Common myeloid progenitor, CD34-positive (primary cell): ENCODE results near the gene XPOT.
A peak's percentile ranks its signal among the peaks of the same experiment; 100 is the strongest.

ENCODE experiments used
- CTCF ChIA-PET: fragments of 350-600 bp; sonication (Branson Sonifier 250); formaldehyde crosslinking; loops from one replicate; lab custom pipeline; 2021; ENCODE audit warnings: antibody characterized with exemption; lab: Charles Lee
- POLR2A ChIA-PET: fragments of 350-600 bp; sonication (Branson Sonifier 250); formaldehyde crosslinking; loops from one replicate; lab custom pipeline; 2021; ENCODE audit warnings: antibody characterized with exemption; lab: Charles Lee
- DNase-seq, 3 donors: peaks; one replicate each; pipeline versions ENCODE4 v3.0.0 to v3.0.0-alpha.2; 2013
- H3K27ac ChIP-seq, 2 experiments: 1 replicate in 1 of 2; 2 replicates in 1 of 2; pipeline ENCODE4 v1.7.0; 2013; ENCODE audit warnings: inconsistent platforms in 2 of 2, low read length in 2 of 2, mild to moderate bottlenecking in 2 of 2, low read depth in 1 of 2, moderate library complexity in 1 of 2; ENCODE audit not compliant: severe bottlenecking in 2 of 2, insufficient read depth in 1 of 2, poor library complexity in 1 of 2
- H3K27me3 ChIP-seq, 5 experiments: replicated peaks in 2 of 5; 1 replicate in 3 of 5; 2 replicates in 2 of 5; pipeline versions ENCODE4 v1.6.1 to v1.7.0; 2013; ENCODE audit warnings: low read length in 4 of 5, mild to moderate bottlenecking in 2 of 5, moderate library complexity in 2 of 5, inconsistent platforms in 1 of 5; ENCODE audit not compliant: insufficient read depth in 5 of 5, control insufficient read depth in 4 of 5
- H3K36me3 ChIP-seq, 4 experiments: 1 replicate in 2 of 4; 2 replicates in 2 of 4; pipeline versions ENCODE4 v1.6.1 to v1.7.0; 2013; ENCODE audit warnings: low read length in 3 of 4, control low read depth in 1 of 4, mild to moderate bottlenecking in 1 of 4; ENCODE audit not compliant: control insufficient read depth in 4 of 4, insufficient read depth in 4 of 4
- H3K4me1 ChIP-seq, 4 experiments: 1 replicate in 3 of 4; 2 replicates in 1 of 4; pipeline versions ENCODE4 v1.6.1 to v1.7.1; 2013; ENCODE audit warnings: low read length in 3 of 4, mild to moderate bottlenecking in 3 of 4, control low read depth in 1 of 4, inconsistent platforms in 1 of 4, moderate library complexity in 1 of 4; ENCODE audit not compliant: control insufficient read depth in 4 of 4, insufficient read depth in 4 of 4; ENCODE audit errors: control extremely low read depth in 1 of 4
- H3K4me3 ChIP-seq, 7 experiments: 1 replicate in 4 of 7; 2 replicates in 3 of 7; pipeline versions ENCODE4 v1.5.1 to v1.7.0; 2013; ENCODE audit warnings: mild to moderate bottlenecking in 7 of 7, low read length in 6 of 7, moderate library complexity in 6 of 7, inconsistent platforms in 2 of 7, low read depth in 2 of 7, control low read depth in 1 of 7; ENCODE audit not compliant: insufficient read depth in 4 of 7, control insufficient read depth in 1 of 7; ENCODE audit errors: extremely low read depth in 1 of 7
- H3K9me3 ChIP-seq, 5 experiments: 1 replicate in 4 of 5; 2 replicates in 1 of 5; pipeline versions ENCODE4 v1.6.1 to v1.7.1; 2013; ENCODE audit warnings: low read length in 4 of 5, mild to moderate bottlenecking in 2 of 5, inconsistent platforms in 1 of 5, low read depth in 1 of 5, moderate library complexity in 1 of 5; ENCODE audit not compliant: control insufficient read depth in 4 of 5, insufficient read depth in 2 of 5; ENCODE audit errors: control extremely low read depth in 1 of 5
- WGBS: methylation state at CpG from one replicate; pipeline ENCODE4 v1.1.5; 2013; ENCODE audit not compliant: insufficient coverage; 5-methylcytosine and 5-hydroxymethylcytosine counted together

The XPOT gene

GRCh38 chr12:64493513-64493912 lies 89.3 kb downstream of the XPOT start:
- no peak overlapping the region for H3K27ac ChIP-seq
- H3K27me3 ChIP-seq: no peaks in the 10 kb centered on the region
- H3K4me1 ChIP-seq: peaks cover 0 to 5% (median 0%) of the 10 kb centered on the region in 4 experiments
- POLR2A ChIA-PET: no interaction called here
- H3K4me3 ChIP-seq: no peak overlapping the region
- 100% methylated on average over 3 of the region's 3 CpGs for WGBS
- CTCF ChIA-PET: no interaction called here
- peaks cover 18 to 69% (median 42%) of the 10 kb centered on the region in 4 experiments for H3K36me3 ChIP-seq
- no peak for DNase-seq
- H3K9me3 ChIP-seq: no peaks in the 10 kb centered on the region

DNA sequence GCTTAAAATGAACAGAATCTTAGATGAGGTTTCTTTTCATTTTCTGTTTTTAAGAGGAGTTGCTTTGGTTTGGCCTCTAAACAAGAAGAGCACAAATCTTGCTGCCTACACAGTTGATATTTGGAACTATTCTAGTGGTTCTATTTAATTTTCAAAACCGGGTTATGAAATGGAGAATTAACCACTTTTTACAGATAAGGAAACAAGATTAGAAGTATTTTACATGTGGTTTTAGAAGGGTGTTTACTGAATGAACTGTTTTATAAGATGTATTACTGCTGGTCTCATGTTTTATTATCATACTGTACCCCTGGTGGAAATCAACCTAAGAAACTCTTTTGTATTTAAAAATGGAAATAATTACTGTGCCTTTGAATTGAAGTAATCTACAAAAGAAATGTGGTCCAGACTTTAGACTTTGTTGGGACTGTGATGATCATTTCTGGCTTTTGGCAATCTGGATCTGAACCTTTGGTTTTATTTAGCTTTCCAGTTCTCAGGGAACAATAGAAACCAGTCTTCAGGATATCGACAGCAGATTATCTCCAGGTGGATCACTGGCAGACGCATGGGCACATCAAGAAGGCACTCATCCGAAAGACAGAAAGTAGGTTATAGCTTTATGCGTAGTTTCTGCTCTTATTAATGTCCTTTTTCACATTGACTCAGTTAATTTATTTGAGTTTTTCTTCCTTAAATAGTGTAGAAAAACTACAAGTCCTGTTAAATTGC lies 91.0 kb downstream of the XPOT start:
- ChIA-PET POLR2A (no interaction called here), CTCF (no interaction called here)
- peaks cover 15 to 61% (median 41%) of the 10 kb centered on the region in 4 experiments for H3K36me3 ChIP-seq
- no peak overlapping the region for H3K27ac ChIP-seq
- no peaks in the 10 kb centered on the region for H3K27me3 ChIP-seq
- H3K4me3 ChIP-seq: no peak overlapping the region
- peak in 2 of 3 donors; percentile 14 to 35 for DNase-seq
- H3K4me1 ChIP-seq: peaks cover 0 to 5% (median 0%) of the 10 kb centered on the region in 4 experiments
- H3K9me3 ChIP-seq: no peaks in the 10 kb centered on the region
- WGBS: 100% methylated on average over 1 of the region's 5 CpGs

GRCh38 chr12:64496839-64497400 lies 92.7 kb downstream of the XPOT start:
- H3K4me3 ChIP-seq: no peak overlapping the region
- 100% methylated on average over 1 of the region's 2 CpGs for WGBS
- no peak overlapping the region for H3K27ac ChIP-seq
- DNase-seq: no peak
- peaks cover 17 to 59% (median 37%) of the 10 kb centered on the region in 4 experiments for H3K36me3 ChIP-seq
- peaks cover 0 to 5% (median 0%) of the 10 kb centered on the region in 4 experiments for H3K4me1 ChIP-seq
- POLR2A ChIA-PET: no interaction called here
- no peaks in the 10 kb centered on the region for H3K9me3 ChIP-seq
- no peaks in the 10 kb centered on the region for H3K27me3 ChIP-seq
- CTCF ChIA-PET: interaction anchor here (1.2 kb wide), 1 partner anchor 201 kb away, joined by 3 read pairs; no protein-coding TSS in a partner anchor

DNA sequence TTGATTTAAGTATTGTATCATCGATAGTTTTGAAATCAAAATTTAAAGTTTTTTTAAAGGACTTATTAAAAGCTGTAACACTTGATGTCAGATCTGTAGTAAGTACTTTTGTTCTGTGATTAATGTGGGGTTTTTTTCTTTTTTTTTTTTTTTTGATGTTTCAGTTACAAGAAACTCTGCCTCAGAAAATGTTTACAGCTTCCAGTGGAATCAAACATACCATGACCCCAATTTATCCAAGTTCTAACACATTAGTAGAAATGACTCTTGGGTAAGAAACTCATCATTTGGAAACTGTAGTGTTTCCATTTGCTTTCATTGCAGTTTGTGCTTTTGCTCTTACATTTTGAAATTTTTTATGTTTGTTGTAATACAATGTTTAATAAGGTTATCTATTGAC lies 93.3 kb downstream of the XPOT start:
- Histone ChIP-seq H3K4me1 (peaks cover 0 to 5% (median 0%) of the 10 kb centered on the region in 4 experiments), H3K27ac (no peak overlapping the region), H3K36me3 (peaks cover 15 to 59% (median 35%) of the 10 kb centered on the region in 4 experiments), H3K27me3 (no peaks in the 10 kb centered on the region), H3K4me3 (no peak overlapping the region), H3K9me3 (no peaks in the 10 kb centered on the region)
- DNase-seq: no peak
- POLR2A ChIA-PET: no interaction called here
- WGBS: no CpG with 5 or more reads among the region's 1 CpG
- CTCF ChIA-PET: no interaction called here

GRCh38 chr12:64497903-64498302 lies 93.7 kb downstream of the XPOT start:
- CTCF ChIA-PET: no interaction called here
- Histone ChIP-seq H3K36me3 (peaks cover 15 to 59% (median 34%) of the 10 kb centered on the region in 4 experiments), H3K4me1 (peaks cover 0 to 5% (median 0%) of the 10 kb centered on the region in 4 experiments), H3K27ac (no peak overlapping the region), H3K4me3 (no peak overlapping the region), H3K9me3 (no peaks in the 10 kb centered on the region), H3K27me3 (no peaks in the 10 kb centered on the region)
- POLR2A ChIA-PET: no interaction called here
- no peak for DNase-seq
- WGBS: no CpG with 5 or more reads among the region's 1 CpG

- 100% methylated on average over 1 of the region's 3 CpGs for WGBS
- Histone ChIP-seq H3K27ac (no peak overlapping the region), H3K36me3 (peaks cover 10 to 43% (median 25%) of the 10 kb centered on the region in 4 experiments), H3K4me3 (no peak overlapping the region), H3K9me3 (no peaks in the 10 kb centered on the region), H3K27me3 (no peaks in the 10 kb centered on the region), H3K4me1 (no peaks in the 10 kb centered on the region)
- CTCF ChIA-PET: no interaction called here
- no peak for DNase-seq
- POLR2A ChIA-PET: no interaction called here
Measured at GRCh38 chr12:64500394-64500793, 96.2 kb downstream of the XPOT start.
